ENCODE results near the gene POMT1. TPM values are rescaled to one million over a fixed set of nuclear protein-coding genes. Genes with fewer than 3 reads are reported as not detected.

Gene POMT1
- total RNA-seq, 1 donor from 2014 or later: 29.3 TPM

DNA sequence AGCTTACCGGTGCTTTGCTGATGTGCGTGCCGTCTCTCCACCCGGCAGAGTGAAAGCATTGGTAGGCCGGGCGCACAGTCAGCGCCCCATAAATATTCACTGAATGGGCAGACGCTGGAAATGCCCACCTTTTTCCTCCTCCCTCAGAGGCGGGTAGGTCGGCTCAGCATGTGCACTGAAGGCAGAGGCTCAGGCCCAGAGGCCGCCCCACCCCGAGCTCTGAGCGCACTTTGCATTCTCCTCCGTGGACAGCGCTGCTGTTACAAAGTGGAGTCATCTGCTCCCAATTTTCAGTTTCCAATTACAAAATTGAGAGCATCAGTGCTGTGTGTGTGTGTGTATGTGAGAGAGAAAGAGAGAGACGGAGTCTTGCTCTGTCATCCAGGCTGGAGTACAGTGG is 17.8 kb downstream of the POMT1 start:
- Histone ChIP-seq H3K27me3 (ENCODE audit: control insufficient read depth, insufficient read depth, low read length) (no peaks in the 10 kb centered on the region), H3K36me3 (ENCODE audit: control insufficient read depth, insufficient read depth, low read length) (peaks cover 9% of the 10 kb centered on the region), H3K4me3 (ENCODE audit: low read depth, low read length) (no peak overlapping the region)
- TF ChIP-seq, protein P1, sequence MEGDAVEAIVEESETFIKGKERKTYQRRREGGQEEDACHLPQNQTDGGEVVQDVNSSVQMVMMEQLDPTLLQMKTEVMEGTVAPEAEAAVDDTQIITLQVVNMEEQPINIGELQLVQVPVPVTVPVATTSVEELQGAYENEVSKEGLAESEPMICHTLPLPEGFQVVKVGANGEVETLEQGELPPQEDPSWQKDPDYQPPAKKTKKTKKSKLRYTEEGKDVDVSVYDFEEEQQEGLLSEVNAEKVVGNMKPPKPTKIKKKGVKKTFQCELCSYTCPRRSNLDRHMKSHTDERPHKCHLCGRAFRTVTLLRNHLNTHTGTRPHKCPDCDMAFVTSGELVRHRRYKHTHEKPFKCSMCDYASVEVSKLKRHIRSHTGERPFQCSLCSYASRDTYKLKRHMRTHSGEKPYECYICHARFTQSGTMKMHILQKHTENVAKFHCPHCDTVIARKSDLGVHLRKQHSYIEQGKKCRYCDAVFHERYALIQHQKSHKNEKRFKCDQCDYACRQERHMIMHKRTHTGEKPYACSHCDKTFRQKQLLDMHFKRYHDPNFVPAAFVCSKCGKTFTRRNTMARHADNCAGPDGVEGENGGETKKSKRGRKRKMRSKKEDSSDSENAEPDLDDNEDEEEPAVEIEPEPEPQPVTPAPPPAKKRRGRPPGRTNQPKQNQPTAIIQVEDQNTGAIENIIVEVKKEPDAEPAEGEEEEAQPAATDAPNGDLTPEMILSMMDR (IDR thresholded peaks at IDR 0.05; ENCODE audit: insufficient read depth, low read length, poor library complexity, severe bottlenecking): no peak
- no peak for DNase-seq (ENCODE audit: low read depth)

DNA sequence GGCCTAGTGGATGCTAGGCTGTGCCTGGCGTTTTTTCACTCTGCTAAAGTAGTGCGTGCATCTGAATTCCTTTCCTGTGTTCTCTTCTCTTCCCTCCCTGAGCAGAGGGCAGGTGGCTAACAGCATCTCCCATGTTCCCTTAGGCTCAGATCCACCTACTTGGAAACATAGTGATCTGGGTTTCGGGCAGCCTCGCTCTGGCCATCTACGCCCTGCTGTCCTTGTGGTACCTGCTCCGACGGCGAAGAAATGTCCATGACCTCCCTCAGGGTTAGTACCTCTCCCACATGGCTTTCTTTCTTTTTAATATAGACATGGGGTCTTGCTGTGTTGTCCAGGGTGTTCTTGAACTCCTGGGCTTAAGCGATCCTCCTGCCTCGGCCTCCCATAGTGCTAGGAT is 18.5 kb downstream of the POMT1 start:
- Histone ChIP-seq H3K27me3 (ENCODE audit: control insufficient read depth, insufficient read depth, low read length) (no peaks in the 10 kb centered on the region), H3K4me3 (ENCODE audit: low read depth, low read length) (no peak overlapping the region), H3K36me3 (ENCODE audit: control insufficient read depth, insufficient read depth, low read length) (peaks cover 9% of the 10 kb centered on the region)
- DNase-seq (ENCODE audit: low read depth): no peak
- TF ChIP-seq, protein P1 (IDR thresholded peaks at IDR 0.05; ENCODE audit: insufficient read depth, low read length, poor library complexity, severe bottlenecking): no peak

DNA sequence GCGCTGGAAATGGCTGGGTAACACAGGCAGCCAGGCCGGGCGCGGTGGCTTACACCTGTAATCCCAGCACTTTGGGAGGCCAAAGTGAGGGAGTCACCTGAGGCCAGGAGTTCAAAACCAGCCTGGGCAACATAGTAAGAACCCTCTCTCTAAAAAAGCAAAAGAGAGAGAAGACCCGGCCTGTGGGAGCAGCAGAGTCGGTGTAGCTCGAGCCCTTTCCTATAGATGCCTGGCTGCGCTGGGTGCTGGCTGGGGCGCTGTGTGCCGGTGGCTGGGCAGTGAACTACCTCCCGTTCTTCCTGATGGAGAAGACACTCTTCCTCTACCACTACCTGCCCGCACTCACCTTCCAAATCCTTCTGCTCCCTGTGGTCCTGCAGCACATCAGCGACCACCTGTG is 19.1 kb downstream of the POMT1 start:
- DNase-seq (ENCODE audit: low read depth): no peak
- H3K36me3 ChIP-seq (ENCODE audit: control insufficient read depth, insufficient read depth, low read length): peaks cover 9% of the 10 kb centered on the region
- TF ChIP-seq, protein P1 (IDR thresholded peaks at IDR 0.05; ENCODE audit: insufficient read depth, low read length, poor library complexity, severe bottlenecking): no peak
- no peak overlapping the region for H3K4me3 ChIP-seq (ENCODE audit: low read depth, low read length)
- H3K27me3 ChIP-seq (ENCODE audit: control insufficient read depth, insufficient read depth, low read length): no peaks in the 10 kb centered on the region

DNA sequence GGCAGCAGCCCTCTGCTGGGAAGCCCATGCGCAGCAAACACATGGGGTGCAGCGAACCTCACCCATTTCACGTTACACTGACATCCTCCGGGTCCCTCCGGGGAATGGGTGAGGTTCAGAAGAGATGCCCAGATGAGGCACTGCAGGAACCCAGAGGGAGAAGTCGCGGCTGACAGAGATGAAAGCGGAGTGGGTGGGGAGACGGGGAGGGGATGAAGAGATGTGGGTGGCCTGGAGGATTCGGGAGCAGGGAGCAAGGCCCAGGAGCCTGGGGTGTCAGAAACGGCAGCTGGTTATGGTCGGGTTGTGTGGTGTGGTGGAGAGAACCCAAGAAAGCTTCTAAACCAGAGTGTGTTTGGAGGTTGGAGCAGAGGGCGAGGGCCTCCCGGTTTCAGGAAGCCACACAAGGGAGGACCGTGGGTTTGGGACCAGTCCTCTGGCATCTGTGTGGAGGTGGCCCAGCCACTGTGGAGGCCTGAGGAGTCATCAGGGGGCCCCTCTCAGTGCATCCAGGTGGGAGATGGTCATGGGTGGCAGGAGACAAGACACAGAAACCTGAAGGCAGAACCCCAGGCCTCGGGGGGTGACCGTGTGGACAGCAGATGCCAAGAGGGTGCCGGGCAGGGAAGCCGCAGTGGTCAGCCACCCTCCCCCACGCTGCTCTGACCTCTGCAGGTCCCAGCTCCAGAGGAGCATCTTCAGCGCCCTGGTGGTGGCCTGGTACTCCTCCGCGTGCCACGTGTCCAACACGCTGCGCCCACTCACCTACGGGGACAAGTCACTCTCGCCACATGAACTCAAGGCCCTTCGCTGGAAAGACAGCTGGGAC is 19.8 kb downstream of the POMT1 start:
- H3K36me3 ChIP-seq (ENCODE audit: control insufficient read depth, insufficient read depth, low read length): peaks cover 9% of the 10 kb centered on the region

DNA sequence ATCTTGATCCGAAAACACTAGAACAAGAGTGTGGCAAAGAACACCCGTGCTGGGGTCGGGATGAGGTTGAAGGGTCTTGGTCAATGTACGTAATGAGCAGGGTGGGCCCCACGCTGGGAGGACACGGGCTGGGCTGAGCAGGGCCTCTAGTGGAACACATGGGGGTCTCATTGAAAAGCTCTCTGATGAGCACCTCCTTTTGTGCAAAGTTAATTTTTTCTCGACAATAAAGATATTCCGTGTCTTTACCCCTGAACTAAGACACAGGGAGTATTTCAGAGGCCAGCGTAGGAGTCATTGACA is 20.3 kb downstream of the POMT1 start:
- Histone ChIP-seq H3K36me3 (ENCODE audit: control insufficient read depth, insufficient read depth, low read length) (peaks cover 8% of the 10 kb centered on the region), H3K27me3 (ENCODE audit: control insufficient read depth, insufficient read depth, low read length) (no peaks in the 10 kb centered on the region), H3K4me3 (ENCODE audit: low read depth, low read length) (no peak overlapping the region)
- DNase-seq (ENCODE audit: low read depth): no peak
- TF ChIP-seq, protein P1 (IDR thresholded peaks at IDR 0.05; ENCODE audit: insufficient read depth, low read length, poor library complexity, severe bottlenecking): no peak

More for the DNA sequence above, 19.8 kb downstream of the POMT1 start:
- Histone ChIP-seq H3K27me3 (ENCODE audit: control insufficient read depth, insufficient read depth, low read length) (no peaks in the 10 kb centered on the region), H3K4me3 (ENCODE audit: low read depth, low read length) (no peak overlapping the region)
- DNase-seq (ENCODE audit: low read depth): no peak
- TF ChIP-seq, protein P1 (IDR thresholded peaks at IDR 0.05; ENCODE audit: insufficient read depth, low read length, poor library complexity, severe bottlenecking): no peak
